GM18499 (cell line): ENCODE measurements around the gene AQP2.

Source experiments
- ATAC-seq: cut with Tn5 transposase; IDR thresholded peaks from one replicate; pipeline ENCODE4 v1.9.1; 2021; ENCODE audit warnings: moderate number of reproducible peaks; ENCODE audit not compliant: insufficient read depth, unreplicated experiment

AQP2 gene

DNA sequence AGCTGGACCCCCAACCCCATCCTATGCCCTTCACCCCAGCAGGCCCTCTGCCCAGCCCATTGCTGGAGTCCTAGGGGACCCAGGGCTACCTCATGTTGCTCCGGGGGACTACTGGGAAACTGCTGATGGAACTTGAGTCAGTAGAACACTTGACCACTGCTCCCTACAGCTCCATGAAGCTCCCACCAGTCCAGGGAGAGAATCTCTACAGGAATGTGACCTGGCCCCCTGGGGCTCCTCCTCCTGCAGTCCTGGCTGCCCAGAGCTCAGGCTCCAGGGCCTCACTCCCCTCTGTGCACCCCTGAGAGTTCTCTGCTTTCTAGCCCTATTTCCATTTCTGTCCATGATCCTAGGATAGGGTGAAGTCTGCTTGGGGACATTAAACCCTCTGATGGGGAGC, 10.8 kb upstream of the AQP2 start:
- no peak for ATAC-seq

GRCh38 chr12:49941556-49942511, 8.7 kb upstream of the AQP2 start:
- ATAC-seq, result no peak

GRCh38 chr12:49942512-49942893, 8.0 kb upstream of the AQP2 start:
- no peak for ATAC-seq

DNA sequence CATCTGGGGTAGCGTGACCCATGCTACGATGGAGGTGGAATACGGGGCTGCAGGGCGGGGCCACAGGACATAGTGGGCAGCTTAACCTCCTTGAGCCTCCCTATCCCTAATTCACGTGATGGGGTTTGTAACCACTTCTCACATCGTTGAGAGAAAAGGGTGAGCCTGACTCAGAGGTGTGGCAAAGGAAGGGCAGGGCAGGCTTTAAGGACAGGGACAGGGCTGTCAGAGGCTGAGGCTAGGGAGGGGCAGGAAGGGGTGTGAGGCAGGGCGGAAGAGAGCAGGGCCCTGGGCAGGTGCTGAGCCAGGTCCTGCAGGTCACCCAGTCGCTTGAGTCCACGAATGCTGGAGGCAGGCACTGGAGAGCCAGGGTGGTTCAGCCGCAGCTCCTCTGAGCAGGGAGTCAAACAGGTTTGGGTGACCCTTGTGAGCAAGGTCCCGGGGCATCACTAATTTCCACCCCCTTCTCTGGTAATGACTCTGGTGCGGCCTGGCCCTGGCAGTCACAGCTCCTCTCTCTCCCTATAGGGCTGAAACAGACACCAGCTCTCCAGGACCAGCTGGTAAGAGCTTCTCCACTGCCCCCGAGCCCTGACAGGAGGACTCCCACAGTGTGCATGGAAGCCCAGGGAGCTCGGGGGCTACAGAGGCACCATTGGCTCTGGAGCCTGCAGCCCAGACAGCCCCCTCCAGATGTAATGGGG, 7.5 kb upstream of the AQP2 start:
- no peak for ATAC-seq

GRCh38 chr12:49943625-49943960, 6.9 kb upstream of the AQP2 start:
- no peak for ATAC-seq

GRCh38 chr12:49944046-49944445, 6.5 kb upstream of the AQP2 start:
- no peak for ATAC-seq

DNA sequence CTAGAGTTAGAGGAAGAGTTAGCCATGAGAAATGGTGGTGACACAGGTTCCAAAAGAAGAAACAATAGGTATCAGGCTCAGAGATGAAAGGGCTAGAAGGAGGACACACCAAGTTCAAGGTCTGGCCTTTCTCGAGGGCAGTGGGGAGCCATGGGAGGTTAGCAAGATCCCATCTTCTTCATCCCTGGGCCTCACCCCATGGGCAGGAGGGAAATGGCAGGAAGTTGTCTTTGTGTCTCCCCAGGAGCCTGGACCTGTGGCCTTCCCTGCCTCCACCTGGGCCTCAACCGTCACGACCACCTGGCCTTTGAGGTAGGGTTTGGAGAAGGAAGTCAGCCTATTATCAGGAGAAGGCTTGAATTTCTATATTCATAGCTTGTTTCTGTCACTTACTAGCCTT, 5.8 kb upstream of the AQP2 start:
- no peak for ATAC-seq

GRCh38 chr12:49945394-49946080, 5.0 kb upstream of the AQP2 start:
- ATAC-seq, result no peak

DNA sequence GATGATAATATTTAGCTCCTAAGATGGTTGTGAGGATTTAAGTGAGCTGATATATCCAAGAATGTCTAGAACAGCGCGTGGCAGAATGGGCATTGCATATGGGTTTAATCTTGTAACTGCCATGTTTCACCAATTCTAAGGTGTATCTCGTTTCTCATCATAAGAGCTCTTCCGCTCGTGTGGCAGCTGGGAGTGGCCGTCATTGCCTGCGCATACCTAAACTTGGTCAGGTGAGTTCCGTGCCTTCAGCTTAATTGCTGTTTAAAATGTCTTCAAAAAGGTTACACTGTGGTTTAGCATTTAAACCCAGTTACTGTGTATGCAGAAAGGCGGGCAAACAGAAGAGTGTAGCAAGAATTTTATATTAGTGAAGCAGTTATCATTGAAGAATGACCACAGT, 4.5 kb upstream of the AQP2 start:
- no peak for ATAC-seq

DNA sequence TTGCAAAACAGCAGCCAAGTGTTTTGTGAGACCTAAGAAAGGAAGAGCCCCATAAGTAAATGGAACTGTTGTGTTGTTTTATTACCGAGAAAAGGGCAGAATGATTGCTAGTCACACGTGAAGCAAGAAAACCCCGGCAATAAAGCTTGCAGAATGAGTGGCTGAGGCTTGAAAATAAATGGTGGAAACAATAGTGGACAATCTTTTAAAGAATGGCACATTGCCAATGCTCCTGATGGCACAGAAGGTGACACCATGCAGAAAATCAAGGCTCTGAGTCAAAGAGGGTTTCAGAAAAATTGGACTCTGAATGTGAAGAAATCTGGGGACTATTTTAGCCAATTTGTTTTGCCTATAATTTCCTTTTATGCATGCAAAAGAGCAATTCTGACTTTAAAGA, 4.0 kb upstream of the AQP2 start:
- no peak for ATAC-seq

DNA sequence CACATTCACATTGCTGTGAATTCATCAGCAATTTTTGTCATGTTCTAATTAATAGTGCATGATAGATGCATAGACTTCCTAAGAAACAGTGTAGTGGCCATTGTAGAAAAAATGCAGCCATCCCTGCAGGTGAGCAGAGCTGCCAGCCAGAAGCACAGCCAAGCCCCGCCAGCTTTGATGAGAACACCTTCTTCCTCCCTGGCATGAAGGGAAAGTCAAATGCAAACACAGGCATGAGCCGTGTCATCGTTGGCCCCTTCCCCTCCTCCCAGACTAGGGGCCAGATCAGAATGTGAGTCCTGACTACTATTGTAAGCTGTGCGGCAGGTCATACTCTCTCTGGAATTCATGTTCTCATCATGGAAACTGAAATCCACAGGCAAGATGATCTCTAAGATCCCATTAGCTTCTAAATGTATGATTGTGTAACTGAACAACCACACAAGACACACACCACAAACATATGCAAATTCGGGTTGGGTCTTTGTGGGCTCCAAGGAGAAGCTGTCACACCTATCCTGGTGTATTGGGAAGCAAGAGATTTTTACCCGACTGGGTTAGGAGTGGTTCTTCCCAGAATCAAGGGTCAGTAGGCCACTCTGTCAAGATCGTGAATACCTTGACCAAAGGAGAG, 2.8 kb upstream of the AQP2 start:
- ATAC-seq, result no peak

- ATAC-seq, result no peak
Measured at GRCh38 chr12:49948866-49949845, 1.4 kb upstream of the AQP2 start.

- no peak for ATAC-seq
Measured at GRCh38 chr12:49949866-49950265, 671 bp upstream of the AQP2 start.

DNA sequence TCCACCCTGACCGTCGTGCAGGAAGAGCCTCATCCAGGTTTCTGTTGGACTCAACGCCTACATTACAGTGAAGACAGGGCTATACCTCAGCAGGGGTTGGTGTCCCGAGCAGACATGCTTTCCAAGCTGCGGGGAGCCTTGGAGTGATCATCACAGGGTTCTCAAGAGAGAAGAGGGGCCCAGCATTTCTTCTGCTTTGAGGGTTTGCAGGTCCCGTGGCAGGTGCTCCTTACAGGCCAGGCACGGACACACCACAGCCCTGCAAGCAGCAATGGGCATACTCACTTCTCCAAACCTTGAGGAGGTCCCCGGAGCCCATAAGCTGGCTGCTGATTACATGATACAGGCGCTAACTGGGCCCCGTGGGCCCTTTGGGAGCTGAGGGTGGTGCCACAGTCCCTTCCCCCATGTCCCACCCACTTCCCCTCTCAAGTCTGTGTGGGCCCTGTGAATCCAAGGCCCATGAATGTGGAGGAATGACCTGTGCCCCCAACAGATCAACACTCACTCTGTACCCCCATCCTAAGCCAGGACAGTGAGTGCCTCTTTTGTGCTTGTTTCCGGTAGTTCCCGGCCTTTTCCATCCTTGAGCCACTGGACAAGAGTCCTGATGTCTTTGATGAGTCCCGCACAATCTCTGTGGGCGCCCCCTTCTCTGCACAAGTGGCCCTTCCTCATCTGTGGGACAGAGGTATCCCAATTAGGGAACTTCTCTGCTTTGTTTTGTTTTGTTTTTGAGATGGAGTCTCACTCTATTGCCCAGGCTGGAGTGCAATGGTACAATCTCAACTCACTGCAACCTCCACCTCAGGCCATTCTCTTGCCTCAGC, 1.1 kb downstream of the AQP2 start:
- ATAC-seq, result no peak

DNA sequence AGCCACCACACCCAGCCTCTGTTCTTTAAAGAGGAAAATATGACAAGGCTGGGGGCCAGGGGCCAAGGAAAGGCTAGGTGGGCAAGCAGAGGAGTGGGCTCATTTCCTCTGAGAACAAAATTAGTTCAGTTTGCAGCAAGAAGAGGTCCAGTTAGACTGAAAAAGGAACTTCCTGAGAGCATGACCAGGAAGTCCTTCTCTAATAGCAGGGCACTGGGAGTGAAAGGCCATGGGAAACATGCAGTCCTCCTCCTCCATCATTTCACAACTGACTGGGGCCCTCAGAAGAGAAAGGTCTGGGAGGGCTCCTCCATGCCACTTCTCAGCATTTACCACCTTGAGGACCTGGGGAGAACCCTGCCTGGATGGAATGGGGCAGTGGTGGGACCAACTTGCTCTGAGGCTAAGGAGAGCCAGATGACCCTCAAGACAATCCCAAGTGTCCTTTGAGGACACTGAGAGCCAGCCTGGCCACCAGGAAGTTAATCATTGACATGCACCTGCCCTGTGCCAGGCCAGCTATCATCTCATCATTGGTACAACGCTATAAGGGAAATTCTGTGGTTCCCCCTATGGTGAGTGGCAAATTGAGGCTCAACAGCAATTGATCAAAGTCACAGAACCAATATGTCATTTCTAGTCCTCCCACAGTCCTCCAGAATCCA, 2.0 kb downstream of the AQP2 start:
- ATAC-seq, result no peak

GRCh38 chr12:49953151-49953550, 2.6 kb downstream of the AQP2 start:
- no peak for ATAC-seq

GRCh38 chr12:49953961-49954846, 3.7 kb downstream of the AQP2 start:
- no peak for ATAC-seq
